ENCODE measurements around the gene IRGC. TPM values are rescaled to one million over a fixed set of nuclear protein-coding genes. Genes with fewer than 3 reads are reported as not detected.
"Not testable (repeated sequence)": the region's sequence is repeated elsewhere in the genome, so short reads cannot be mapped to it uniquely, and the experiment has no call there.

Gene IRGC
- polyA plus RNA-seq, 4 donors, result 0.04 TPM; not detected in 3

GRCh38 chr19:43760941-43761340 is 45.1 kb downstream of the IRGC start:
- Histone ChIP-seq H3K27me3 (ENCODE audit: control insufficient read depth in 3 of 3, insufficient read depth in 3 of 3, low read length in 3 of 3) (no peaks in the 10 kb centered on the region), H3K36me3 (ENCODE audit: control insufficient read depth in 3 of 3, insufficient read depth in 2 of 3, low read depth in 1 of 3, low read length in 3 of 3) (no peaks in the 10 kb centered on the region), H3K27ac (ENCODE audit: low read depth in 1 of 3, low read length in 2 of 3) (no peak overlapping the region), H3K4me1 (ENCODE audit: control insufficient read depth in 3 of 3, insufficient read depth in 2 of 3, low read depth in 1 of 3, low read length in 2 of 3) (peaks cover 0 to 2% (median 0%) of the 10 kb centered on the region in 3 donors), H3K9me3 (ENCODE audit: control insufficient read depth in 2 of 2, insufficient read depth in 1 of 2, low read depth in 1 of 2, low read length in 1 of 2) (no peaks in the 10 kb centered on the region), H3K4me3 (ENCODE audit: low read depth in 1 of 3, low read length in 3 of 3) (no peak overlapping the region)
- DNase-seq, result no peak
- WGBS, 3 donors, result 89 to 91% (median 91%) methylated on average over 4 of the region's 4 CpGs
- no peak for FAIRE-seq

- H3K4me3 ChIP-seq (ENCODE audit: low read depth in 1 of 3, low read length in 3 of 3), result no peak overlapping the region
- FAIRE-seq, result no peak
- peaks cover 0 to 5% (median 0%) of the 10 kb centered on the region in 3 donors for H3K36me3 ChIP-seq (ENCODE audit: control insufficient read depth in 3 of 3, insufficient read depth in 2 of 3, low read depth in 1 of 3, low read length in 3 of 3)
- H3K27me3 ChIP-seq (ENCODE audit: control insufficient read depth in 3 of 3, insufficient read depth in 3 of 3, low read length in 3 of 3), result no peaks in the 10 kb centered on the region
- H3K9me3 ChIP-seq (ENCODE audit: control insufficient read depth in 2 of 2, insufficient read depth in 1 of 2, low read depth in 1 of 2, low read length in 1 of 2), result no peaks in the 10 kb centered on the region
- no peak for DNase-seq
- no peak overlapping the region for H3K27ac ChIP-seq (ENCODE audit: low read depth in 1 of 3, low read length in 2 of 3)
- WGBS, 3 donors, result 72 to 81% (median 75%) methylated on average over 3 of the region's 3 CpGs
- peaks cover 0 to 5% (median 0%) of the 10 kb centered on the region in 3 donors for H3K4me1 ChIP-seq (ENCODE audit: control insufficient read depth in 3 of 3, insufficient read depth in 2 of 3, low read depth in 1 of 3, low read length in 2 of 3)
Measured at GRCh38 chr19:43762814-43763213, 46.9 kb downstream of the IRGC start.

- Histone ChIP-seq H3K36me3 (ENCODE audit: control insufficient read depth in 3 of 3, insufficient read depth in 2 of 3, low read depth in 1 of 3, low read length in 3 of 3) (peaks cover 0 to 5% (median 0%) of the 10 kb centered on the region in 3 donors), H3K27me3 (ENCODE audit: control insufficient read depth in 3 of 3, insufficient read depth in 3 of 3, low read length in 3 of 3) (no peaks in the 10 kb centered on the region), H3K4me3 (ENCODE audit: low read depth in 1 of 3, low read length in 3 of 3) (no peak overlapping the region), H3K4me1 (ENCODE audit: control insufficient read depth in 3 of 3, insufficient read depth in 2 of 3, low read depth in 1 of 3, low read length in 2 of 3) (peaks cover 0 to 5% (median 0%) of the 10 kb centered on the region in 3 donors), H3K27ac (ENCODE audit: low read depth in 1 of 3, low read length in 2 of 3) (peak overlapping the region in 1 of 3 donors; percentile 21), H3K9me3 (ENCODE audit: control insufficient read depth in 2 of 2, insufficient read depth in 1 of 2, low read depth in 1 of 2, low read length in 1 of 2) (no peaks in the 10 kb centered on the region)
- no peak for DNase-seq
- 61 to 72% (median 70%) methylated on average over 3 of the region's 3 CpGs for WGBS, 3 donors
- no peak for FAIRE-seq
Measured at GRCh38 chr19:43763473-43763939, 47.6 kb downstream of the IRGC start.

- not testable (repeated sequence) for H3K4me1 ChIP-seq (ENCODE audit: control insufficient read depth in 3 of 3, insufficient read depth in 2 of 3, low read depth in 1 of 3, low read length in 2 of 3); FAIRE-seq; H3K4me3 ChIP-seq (ENCODE audit: low read depth in 1 of 3, low read length in 3 of 3); DNase-seq; H3K27me3 ChIP-seq (ENCODE audit: control insufficient read depth in 3 of 3, insufficient read depth in 3 of 3, low read length in 3 of 3); H3K9me3 ChIP-seq (ENCODE audit: control insufficient read depth in 2 of 2, insufficient read depth in 1 of 2, low read depth in 1 of 2, low read length in 1 of 2)
- 75 to 84% (median 78%) methylated on average over 8 of the region's 8 CpGs for WGBS, 3 donors
- Histone ChIP-seq H3K27ac (ENCODE audit: low read depth in 1 of 3, low read length in 2 of 3) (peak overlapping the region in 1 of 3 donors; percentile 79), H3K36me3 (ENCODE audit: control insufficient read depth in 3 of 3, insufficient read depth in 2 of 3, low read depth in 1 of 3, low read length in 3 of 3) (peaks cover 0 to 10% (median 0%) of the 10 kb centered on the region in 3 donors)
Measured at GRCh38 chr19:43764684-43765083, 48.8 kb downstream of the IRGC start.

- FAIRE-seq (no peak), DNase-seq (peak in 1 of 2 donors; percentile 44)
- peaks cover 0 to 5% (median 0%) of the 10 kb centered on the region in 3 donors for H3K4me1 ChIP-seq (ENCODE audit: control insufficient read depth in 3 of 3, insufficient read depth in 2 of 3, low read depth in 1 of 3, low read length in 2 of 3)
- 44 to 59% (median 46%) methylated on average over 16 of the region's 16 CpGs for WGBS, 3 donors
- H3K27me3 ChIP-seq (ENCODE audit: control insufficient read depth in 3 of 3, insufficient read depth in 3 of 3, low read length in 3 of 3), result no peaks in the 10 kb centered on the region
- H3K9me3 ChIP-seq (ENCODE audit: control insufficient read depth in 2 of 2, insufficient read depth in 1 of 2, low read depth in 1 of 2, low read length in 1 of 2), result no peaks in the 10 kb centered on the region
- peak overlapping the region in 1 of 3 donors; percentile 79 for H3K27ac ChIP-seq (ENCODE audit: low read depth in 1 of 3, low read length in 2 of 3)
- H3K36me3 ChIP-seq (ENCODE audit: control insufficient read depth in 3 of 3, insufficient read depth in 2 of 3, low read depth in 1 of 3, low read length in 3 of 3), result peaks cover 0 to 11% (median 0%) of the 10 kb centered on the region in 3 donors
- H3K4me3 ChIP-seq (ENCODE audit: low read depth in 1 of 3, low read length in 3 of 3), result no peak overlapping the region
Measured at GRCh38 chr19:43765109-43765876, 49.4 kb downstream of the IRGC start.

- 70 to 78% (median 75%) methylated on average over 4 of the region's 4 CpGs for WGBS, 3 donors
- Histone ChIP-seq H3K9me3 (ENCODE audit: control insufficient read depth in 2 of 2, insufficient read depth in 1 of 2, low read depth in 1 of 2, low read length in 1 of 2) (no peaks in the 10 kb centered on the region), H3K36me3 (ENCODE audit: control insufficient read depth in 3 of 3, insufficient read depth in 2 of 3, low read depth in 1 of 3, low read length in 3 of 3) (peaks cover 0 to 11% (median 0%) of the 10 kb centered on the region in 3 donors), H3K27me3 (ENCODE audit: control insufficient read depth in 3 of 3, insufficient read depth in 3 of 3, low read length in 3 of 3) (no peaks in the 10 kb centered on the region), H3K27ac (ENCODE audit: low read depth in 1 of 3, low read length in 2 of 3) (peak overlapping the region in 1 of 3 donors; percentile 34), H3K4me3 (ENCODE audit: low read depth in 1 of 3, low read length in 3 of 3) (no peak overlapping the region), H3K4me1 (ENCODE audit: control insufficient read depth in 3 of 3, insufficient read depth in 2 of 3, low read depth in 1 of 3, low read length in 2 of 3) (peaks cover 0 to 5% (median 0%) of the 10 kb centered on the region in 3 donors)
- FAIRE-seq (no peak), DNase-seq (no peak)
Measured at GRCh38 chr19:43766755-43767043, 50.8 kb downstream of the IRGC start.

GRCh38 chr19:43767316-43767715 is 51.4 kb downstream of the IRGC start:
- H3K36me3 ChIP-seq (ENCODE audit: control insufficient read depth in 3 of 3, insufficient read depth in 2 of 3, low read depth in 1 of 3, low read length in 3 of 3), result peaks cover 0 to 11% (median 0%) of the 10 kb centered on the region in 3 donors
- H3K4me3 ChIP-seq (ENCODE audit: low read depth in 1 of 3, low read length in 3 of 3), result no peak overlapping the region
- peaks cover 0 to 5% (median 0%) of the 10 kb centered on the region in 3 donors for H3K4me1 ChIP-seq (ENCODE audit: control insufficient read depth in 3 of 3, insufficient read depth in 2 of 3, low read depth in 1 of 3, low read length in 2 of 3)
- no peaks in the 10 kb centered on the region for H3K9me3 ChIP-seq (ENCODE audit: control insufficient read depth in 2 of 2, insufficient read depth in 1 of 2, low read depth in 1 of 2, low read length in 1 of 2)
- H3K27me3 ChIP-seq (ENCODE audit: control insufficient read depth in 3 of 3, insufficient read depth in 3 of 3, low read length in 3 of 3), result no peaks in the 10 kb centered on the region
- FAIRE-seq (no peak), DNase-seq (no peak)
- 82 to 86% (median 84%) methylated on average over 7 of the region's 7 CpGs for WGBS, 3 donors
- no peak overlapping the region for H3K27ac ChIP-seq (ENCODE audit: low read depth in 1 of 3, low read length in 2 of 3)

GRCh38 chr19:43767818-43768217 is 51.9 kb downstream of the IRGC start:
- Histone ChIP-seq H3K4me3 (ENCODE audit: low read depth in 1 of 3, low read length in 3 of 3) (no peak overlapping the region), H3K27ac (ENCODE audit: low read depth in 1 of 3, low read length in 2 of 3) (no peak overlapping the region), H3K9me3 (ENCODE audit: control insufficient read depth in 2 of 2, insufficient read depth in 1 of 2, low read depth in 1 of 2, low read length in 1 of 2) (no peaks in the 10 kb centered on the region), H3K27me3 (ENCODE audit: control insufficient read depth in 3 of 3, insufficient read depth in 3 of 3, low read length in 3 of 3) (no peaks in the 10 kb centered on the region), H3K36me3 (ENCODE audit: control insufficient read depth in 3 of 3, insufficient read depth in 2 of 3, low read depth in 1 of 3, low read length in 3 of 3) (peaks cover 0 to 11% (median 0%) of the 10 kb centered on the region in 3 donors), H3K4me1 (ENCODE audit: control insufficient read depth in 3 of 3, insufficient read depth in 2 of 3, low read depth in 1 of 3, low read length in 2 of 3) (peaks cover 0 to 5% (median 0%) of the 10 kb centered on the region in 3 donors)
- FAIRE-seq, result no peak
- no peak for DNase-seq
- WGBS, 3 donors, result 68 to 82% (median 74%) methylated on average over 1 of the region's 1 CpG

Measured in small intestine (tissue), 7 donors.